Hematopoietic multipotent progenitor cell (in vitro differentiated cells): ENCODE measurements around the gene TRPC4AP. TPM values are rescaled to one million over a fixed set of nuclear protein-coding genes. Genes with fewer than 3 reads are reported as not detected.
"Not testable (repeated sequence)": the region's sequence is repeated elsewhere in the genome, so short reads cannot be mapped to it uniquely, and the experiment has no call there.

Source experiments
- DNase-seq, 3 donors: peaks; one replicate each; pipeline ENCODE4 v3.0.0-alpha.2; 2011 to 2015; ENCODE audit warnings: low read depth in 2 of 3, low spot score in 2 of 3
- total RNA-seq: library from RNA; depleted of rRNA; stranded (reverse); fragments of >200 nt; gene quantifications from one replicate; pipeline ENCODE4 v1.2.3, GENCODE V29; 2012

Gene TRPC4AP
- total RNA-seq, 1 donor, result 43.1 TPM

DNA sequence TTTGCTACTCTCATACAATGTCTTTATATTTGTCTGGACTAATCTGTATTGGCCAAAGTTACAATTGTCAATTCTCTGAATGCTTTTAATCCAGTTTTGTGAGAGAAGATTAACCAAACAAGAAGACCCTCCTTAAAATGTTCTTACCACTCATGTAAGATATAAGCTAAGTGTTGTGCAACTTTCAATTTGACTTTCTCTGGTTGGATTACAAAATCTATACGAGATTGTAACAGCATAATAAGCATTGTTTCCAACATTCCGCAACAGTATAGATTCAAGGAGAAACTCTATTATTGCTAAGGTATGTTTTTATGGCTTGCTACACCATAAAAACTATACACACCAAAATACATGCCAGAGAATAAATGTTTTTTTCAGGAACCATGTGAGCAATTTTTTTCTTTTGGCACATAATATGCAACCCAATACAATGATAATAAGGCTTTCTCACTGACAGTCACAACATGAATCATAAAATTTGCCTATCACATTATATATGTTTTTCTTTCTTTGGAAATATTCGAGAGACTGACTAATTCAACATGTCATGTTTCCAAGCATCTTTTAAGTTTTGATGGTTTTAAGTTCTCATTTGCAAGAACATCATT, 12.2 kb upstream of the TRPC4AP start:
- no peak for DNase-seq

DNA sequence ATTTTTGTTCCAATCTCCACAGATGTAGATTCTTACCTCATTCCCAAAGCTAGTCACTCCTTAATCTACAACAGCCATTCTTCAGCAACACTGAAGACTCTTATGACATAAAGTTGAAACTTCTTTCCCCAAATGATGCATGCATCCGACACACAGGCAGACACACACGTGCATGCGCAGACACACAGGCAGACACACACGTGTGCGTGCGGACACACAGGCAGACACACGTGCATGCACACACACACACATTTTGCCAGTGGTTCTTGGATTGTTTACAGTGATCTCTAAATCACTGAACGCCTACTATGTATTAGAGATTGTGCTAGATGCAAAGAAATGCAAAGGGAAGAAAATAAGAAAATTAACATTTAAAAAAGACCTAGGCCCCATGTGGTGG, 9.0 kb upstream of the TRPC4AP start:
- DNase-seq, result no peak

DNA sequence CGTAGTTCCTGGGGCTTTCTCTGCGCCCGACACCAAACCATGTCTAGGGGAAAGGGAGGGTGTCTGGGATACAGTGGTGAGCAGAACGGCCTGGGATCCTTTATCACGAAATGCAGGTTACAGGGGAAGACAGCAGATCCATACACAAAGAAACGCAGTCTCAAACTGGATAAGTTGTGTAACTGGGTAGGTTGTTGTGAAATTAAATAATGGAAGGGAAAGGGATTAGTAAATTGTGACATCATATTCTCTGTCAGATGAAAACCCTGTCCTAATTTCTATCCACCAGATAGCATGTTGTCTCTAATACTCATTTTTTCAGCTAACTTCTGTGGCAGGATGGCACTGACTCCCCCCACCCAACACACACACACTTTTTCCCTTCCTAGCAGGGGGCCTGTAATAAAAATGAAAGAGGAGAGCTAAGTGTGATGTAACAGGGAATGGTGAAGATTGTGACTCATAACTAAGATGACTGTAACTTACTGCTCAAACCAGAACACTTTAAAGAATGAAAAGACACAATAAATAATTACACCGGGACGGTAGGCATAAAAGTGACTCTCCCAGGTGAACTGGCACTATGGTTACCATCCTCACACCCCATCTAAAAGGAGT, 769 bp upstream of the TRPC4AP start:
- peak in 1 of 3 donors; percentile 15 for DNase-seq

DNA sequence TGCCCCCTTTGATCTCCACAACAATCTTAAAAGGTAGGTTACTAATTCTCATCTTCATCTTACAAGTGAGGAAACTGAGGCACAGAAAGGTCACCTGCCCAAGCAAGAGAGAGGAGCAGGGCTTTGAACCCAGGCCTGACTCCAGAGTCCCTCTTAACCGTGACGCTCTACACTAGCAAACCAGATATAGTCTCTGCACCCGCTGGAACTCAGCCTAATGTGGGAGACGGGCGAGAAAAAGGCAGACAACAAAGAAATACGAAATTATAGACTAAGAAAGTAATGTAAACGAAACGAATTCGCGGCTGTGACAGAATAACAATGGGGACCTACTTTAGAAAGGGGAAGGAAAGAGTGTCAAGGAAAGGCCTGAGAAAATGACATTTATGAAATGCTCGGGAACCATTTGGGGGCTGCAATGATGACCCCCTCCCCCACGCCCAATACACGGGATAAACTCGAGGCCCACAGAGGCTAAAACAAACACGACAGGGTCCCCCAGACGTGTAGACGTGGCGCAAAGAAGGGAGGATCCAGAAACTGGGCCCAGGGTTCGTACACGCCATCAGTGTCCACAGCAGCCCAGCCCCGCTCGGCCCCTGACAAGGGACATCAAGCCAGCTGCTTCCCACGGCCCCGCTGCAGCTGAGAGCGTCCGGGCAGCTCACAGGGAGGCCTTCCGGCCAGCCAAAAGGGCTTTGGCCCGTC, 637 bp downstream of the TRPC4AP start:
- peak in 1 of 3 donors; percentile 35 for DNase-seq

DNA sequence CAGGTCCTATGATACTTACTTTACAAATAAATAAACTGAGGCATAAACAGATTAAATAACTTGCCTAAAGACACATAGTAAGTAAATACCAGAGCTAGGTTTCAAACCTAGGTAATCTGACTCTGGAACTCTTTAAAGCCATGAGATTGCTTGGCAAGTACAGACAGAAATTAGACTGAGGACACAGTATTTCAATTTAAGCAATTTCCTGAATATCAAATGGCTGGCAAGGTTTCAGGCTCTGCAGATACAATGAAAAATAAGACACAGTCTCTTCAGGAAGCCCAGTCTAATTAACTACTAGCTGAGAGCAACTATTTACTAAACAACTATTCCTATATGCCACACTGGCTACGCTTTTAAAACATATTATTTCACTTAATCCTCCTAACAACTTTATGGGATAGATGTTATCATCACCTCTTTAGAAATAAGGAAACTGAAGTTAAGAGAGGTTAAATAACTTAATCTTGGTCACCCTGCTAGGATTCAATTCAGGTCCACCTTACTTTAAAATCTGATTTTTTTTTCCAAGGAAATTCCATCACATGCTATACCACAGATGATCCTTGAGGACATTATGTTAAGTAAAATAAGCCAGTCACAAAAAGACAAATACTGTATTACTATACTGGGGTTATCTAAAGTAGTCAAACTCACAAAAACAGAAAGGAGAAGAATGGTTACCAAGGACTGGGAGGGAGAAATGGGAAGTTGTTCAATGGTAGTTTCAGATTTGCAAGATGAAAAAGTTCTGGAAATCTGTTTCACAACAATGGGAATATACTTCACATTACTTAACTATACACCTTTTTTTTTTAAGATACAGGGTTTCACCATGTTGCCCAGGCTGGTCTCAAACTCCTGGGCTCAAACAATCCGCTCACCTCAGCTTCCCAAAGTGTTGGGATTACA, 4.1 kb downstream of the TRPC4AP start:
- DNase-seq, result no peak

DNA sequence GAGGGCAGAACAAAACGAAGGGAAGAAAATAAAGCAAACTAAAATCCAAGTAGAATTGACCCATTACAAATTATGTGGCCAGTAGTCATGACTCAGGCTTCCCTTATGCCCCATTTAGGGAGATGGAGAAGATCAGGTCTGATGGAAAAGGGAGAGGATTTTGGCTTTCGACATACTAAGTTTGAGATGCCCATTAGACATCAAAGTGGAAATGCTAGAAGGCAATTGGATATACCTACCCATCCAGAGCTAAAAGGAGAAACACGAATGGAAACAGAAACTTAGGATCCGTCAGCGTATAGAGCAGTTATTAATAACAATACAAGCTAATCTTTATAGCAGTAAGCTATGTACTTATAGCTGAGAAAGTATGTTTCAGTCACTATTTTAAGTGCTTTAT, 4.8 kb downstream of the TRPC4AP start:
- no peak for DNase-seq

DNA sequence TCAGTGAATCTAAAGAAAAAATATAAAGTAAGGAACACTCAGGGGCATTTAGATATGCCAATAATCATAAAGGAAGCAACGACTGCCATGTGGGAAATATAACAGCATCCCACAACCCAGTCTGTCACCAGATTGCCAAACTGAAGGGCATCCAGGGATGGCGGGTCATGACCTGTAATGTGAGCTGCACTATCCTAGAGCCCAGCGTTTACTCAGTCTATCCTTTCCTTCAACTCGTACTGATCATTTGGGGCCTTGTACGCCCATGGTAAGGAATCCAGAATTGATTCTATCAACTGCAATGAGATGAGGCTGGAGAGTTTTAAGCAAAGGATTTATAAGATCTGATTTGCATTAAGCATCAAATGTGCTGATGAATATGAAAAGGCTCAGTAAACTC, 5.3 kb downstream of the TRPC4AP start:
- no peak for DNase-seq

DNA sequence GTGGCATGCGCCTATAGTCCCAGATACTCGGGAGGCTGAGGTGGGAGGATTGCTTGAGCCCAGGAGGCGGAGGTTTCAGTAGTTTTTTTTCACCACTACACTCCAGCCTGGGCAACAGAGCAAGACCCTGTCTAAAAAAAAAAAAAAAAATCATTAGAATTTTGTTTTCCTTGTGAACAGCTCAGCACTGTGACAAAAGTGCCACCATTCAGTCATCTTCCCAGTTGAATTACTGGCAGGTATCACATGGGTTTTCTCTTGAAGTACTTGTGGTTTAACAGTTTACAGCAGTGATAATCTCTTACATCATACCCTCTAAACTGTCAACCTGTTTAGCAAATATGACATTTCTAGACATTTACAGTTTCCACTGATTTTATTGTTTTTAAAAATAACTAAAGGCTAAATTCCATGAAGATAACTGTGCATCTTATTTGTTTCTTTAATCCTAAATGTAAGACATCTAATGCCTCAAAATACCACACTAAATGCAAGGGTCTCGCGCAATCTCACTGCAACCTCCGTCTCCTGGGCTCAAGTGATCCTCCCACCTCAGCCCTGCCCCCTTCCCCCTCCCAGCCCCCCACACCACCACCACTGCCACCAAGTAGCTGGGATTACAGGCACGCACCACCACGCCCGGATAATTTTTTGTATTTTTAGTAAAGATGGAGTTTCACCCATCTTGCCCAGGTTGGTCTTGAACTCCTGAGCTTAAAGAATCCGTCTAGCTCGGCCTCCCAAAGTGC, 7.0 kb downstream of the TRPC4AP start:
- peak in 1 of 3 donors; percentile 19 for DNase-seq

DNA sequence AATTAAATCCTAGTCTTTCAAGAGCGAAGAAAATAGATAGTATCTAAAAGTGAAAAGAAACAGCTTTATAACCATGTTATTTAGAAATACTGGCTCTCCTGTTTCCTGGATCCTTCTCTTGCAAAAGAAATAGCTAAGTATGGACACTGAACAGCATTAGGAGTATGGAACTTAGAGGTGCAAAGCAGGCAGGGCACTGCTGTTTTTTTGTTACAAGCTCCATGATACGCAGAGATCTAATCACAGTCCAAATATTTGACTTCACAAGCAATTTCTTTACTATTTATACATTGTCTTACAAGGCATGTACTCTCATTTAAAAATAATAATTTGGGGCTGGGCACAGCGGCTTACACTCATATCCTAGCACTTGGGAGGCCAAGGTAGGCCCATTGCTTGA, 7.6 kb downstream of the TRPC4AP start:
- DNase-seq, result no peak

DNA sequence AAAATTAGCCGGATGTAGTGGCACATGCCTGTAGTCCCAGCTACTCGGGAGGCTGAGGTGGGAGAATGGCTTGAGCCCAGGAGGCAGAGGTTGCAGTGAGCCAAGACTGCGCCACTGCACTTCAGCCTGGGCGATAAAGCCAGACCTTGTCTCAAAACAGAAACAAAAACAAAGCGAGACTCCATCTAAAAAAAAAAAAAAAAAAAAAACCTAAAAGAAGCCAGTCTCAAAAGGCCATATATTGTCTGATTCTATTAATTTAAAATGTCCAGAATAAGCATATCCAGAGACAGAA, 12.3 kb downstream of the TRPC4AP start:
- not testable (repeated sequence) for DNase-seq

DNA sequence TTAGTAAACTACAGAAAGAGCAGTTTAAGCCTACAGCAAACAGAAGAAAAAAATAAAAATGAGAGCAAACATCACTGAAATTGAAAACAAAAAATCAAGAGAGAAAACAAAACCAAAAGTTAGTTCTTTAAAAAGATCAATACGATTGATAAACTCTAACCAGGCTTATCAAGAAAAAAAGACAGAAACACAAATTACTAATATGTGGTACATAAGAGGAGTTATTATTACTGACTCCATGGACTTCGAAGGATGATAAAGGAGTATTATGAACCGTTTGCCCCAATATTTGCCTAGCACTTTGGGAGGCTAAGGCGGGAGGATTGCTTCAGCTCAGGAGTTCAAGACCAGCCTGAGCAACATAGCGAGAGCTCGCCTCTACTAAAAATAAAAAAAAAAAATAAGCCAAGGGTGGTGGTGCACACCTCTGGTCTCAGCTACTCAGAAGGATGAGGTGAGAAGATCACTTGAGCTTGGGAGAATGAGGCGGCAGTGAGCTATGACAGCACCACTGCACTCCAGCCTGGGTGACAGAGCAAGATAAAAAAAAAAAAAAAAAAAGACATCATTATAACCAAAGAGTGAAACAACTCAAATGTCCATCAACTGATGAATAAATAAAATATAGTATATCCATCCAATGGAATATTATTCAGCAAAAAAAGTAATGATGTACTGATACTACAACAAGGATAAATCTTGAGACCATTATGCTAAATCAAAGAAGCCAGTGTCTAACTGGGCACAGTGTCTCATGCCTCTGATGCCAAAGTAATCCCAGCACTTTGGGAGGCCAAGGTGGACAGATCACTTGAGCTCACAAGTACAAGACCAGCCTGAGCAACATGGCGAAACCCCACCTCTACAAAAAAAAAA, 12.9 kb downstream of the TRPC4AP start:
- DNase-seq, result no peak

DNA sequence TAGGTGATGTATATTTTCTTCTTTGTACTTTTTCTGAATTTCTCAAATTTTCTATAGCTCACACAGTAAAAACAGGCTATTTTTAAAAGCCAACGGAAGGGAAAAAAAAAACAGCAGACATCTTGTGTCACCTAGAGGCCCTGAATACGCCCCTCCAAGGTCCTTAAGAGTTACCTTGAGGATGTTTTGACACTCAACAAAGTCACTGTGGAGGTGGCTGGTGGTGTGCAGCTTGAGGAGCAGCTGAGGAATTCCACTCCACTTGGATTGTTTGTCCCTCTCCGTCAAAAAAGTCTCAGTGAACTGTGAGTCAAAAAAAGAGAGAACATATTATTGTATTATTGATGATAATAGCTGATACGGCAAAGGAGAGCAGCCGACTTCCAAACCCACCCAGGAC, 14.7 kb downstream of the TRPC4AP start:
- DNase-seq, result no peak

DNA sequence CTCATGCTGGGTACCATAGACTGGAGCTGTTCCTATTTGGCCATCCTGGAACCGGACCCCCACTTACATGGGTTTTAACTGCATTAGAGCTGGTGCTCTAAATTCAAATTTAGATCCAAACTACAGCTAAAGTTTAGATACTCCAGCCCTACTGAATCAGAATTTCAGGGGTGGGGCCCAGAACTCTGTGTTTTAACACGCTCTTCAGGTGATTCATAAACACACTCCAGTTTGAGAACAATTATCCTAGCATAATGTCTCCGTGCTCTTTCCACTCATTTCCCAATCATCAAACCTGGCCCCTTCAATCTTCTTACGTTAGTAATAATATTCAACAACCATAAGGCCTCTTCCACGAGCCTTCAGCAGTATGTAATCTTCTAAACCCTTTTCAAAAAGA, 15.3 kb downstream of the TRPC4AP start:
- DNase-seq, result no peak

DNA sequence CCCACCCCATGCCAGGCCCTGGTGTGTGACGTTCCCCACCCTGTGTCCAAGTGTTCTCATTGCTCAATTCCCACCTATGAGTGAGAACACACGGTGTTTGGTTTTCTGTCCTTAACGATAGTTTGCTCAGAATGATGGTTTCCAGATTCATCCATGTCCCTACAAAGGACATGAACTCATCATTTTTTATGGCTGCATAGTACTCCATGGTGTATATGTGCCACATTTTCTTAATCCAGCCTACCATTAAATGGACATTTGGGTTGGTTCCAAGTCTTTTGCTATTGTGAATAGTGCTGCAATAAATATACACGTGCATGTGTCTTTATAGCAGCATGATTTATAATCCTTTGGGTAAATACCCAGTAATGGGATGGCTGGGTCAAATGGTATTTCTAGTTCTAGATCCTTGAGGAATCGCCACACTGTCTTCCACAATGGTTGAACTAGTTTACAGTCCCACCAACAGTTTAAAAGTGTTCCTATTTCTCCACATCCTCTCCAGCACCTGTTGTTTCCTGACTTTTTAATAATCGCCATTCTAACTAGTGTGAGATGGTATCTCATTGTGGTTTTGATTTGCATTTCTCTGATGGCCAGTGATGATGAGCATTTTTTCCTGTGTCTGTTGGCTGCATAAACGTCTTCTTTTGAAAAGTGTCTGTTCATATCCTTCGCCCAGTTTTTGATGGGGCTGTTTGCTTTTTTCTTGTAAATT, 21.0 kb downstream of the TRPC4AP start:
- DNase-seq, result not testable (repeated sequence)

DNA sequence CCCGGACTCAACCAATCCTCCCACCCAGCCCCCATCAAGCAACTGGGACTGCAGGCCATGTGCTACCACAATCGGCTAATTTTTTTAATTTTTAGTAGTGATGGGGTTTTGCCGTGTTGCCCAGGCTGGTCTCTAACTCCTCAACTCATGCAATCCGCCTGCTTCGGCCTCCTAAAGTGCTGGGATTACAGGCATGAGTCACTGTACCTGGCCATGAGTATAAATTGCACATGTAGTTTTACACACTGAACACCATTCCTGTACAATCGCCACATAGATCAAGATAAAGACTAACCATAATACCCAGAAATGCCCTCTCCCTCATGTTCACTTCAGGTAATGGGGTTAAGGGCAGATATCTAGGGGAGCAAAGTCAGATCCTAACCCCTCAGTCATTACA, 26.4 kb downstream of the TRPC4AP start:
- DNase-seq, result no peak

DNA sequence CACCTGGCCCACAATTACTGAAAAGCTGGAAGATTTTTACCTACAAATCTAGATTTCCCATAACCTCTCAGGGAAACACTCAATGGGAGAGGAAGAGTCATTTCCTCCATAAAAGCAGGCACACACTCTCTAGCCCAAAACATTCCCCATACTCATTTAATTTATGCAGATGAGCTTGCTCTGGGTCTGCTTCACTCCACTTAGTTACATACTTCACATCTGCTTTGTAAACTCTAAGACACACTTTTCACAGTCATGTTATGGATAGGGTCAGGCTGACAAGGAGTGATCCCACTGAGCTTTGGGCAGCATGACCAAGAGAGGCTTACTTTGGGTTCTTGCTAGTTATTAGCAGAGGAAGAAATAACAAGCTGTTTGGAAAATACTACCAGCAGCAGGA, 27.4 kb downstream of the TRPC4AP start:
- no peak for DNase-seq

DNA sequence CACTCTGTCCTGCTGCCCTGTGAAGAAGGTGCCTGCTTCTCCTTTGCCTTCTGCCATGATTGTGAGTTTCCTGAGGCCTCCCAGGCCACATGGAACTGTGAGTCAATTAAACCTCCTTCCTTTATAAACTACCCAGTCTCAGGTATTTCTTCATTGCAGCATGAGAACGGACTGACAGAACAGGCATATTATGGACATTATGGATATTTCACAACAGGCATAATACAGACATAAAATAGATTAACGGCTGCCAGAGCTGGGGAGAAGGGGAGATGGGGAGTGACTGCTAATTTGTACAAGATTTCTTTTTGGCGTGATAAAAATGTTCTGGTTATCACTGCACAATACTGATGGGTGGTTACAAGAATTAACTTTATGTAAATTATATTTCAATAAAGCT, 29.4 kb downstream of the TRPC4AP start:
- no peak for DNase-seq

DNA sequence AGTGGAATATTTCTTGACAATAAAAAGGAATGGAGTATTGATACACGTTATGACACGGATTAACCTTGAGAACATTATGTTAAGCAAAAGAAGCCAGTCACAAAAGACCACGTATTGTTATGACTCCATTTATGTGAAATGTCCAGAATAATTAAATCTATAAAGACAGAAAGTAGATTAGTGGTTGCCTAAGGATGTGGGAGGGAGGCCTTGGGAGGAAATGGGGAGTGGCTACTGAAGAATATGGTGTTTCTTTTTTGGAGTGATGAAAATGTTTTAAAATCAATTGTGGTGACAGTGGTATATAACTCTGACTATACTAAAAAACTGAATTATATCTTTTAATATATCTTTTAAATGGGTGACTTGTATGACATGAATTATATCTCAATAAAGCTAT, 30.1 kb downstream of the TRPC4AP start:
- DNase-seq, result no peak

DNA sequence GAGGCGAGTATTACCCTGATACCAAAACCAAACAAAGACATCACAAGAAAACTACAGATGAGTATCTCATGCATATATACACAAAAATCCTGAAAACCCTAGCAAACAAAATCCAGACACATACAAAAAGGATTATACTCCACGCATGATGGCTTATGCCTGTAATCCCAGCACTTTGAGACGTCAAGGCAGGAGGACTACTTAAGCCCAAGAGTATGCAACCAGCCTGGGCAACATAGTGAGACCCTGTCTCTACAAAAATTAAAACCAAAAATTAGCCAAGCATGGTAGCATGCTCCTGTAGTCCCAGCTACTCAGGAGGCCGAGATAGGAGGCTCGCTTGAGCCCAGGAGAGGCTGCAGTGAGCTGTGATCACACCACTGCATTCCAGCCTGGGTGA, 32.4 kb downstream of the TRPC4AP start:
- no peak for DNase-seq
